ENCODE measurements around the gene DIPK1B.

DIPK1B gene

DNA sequence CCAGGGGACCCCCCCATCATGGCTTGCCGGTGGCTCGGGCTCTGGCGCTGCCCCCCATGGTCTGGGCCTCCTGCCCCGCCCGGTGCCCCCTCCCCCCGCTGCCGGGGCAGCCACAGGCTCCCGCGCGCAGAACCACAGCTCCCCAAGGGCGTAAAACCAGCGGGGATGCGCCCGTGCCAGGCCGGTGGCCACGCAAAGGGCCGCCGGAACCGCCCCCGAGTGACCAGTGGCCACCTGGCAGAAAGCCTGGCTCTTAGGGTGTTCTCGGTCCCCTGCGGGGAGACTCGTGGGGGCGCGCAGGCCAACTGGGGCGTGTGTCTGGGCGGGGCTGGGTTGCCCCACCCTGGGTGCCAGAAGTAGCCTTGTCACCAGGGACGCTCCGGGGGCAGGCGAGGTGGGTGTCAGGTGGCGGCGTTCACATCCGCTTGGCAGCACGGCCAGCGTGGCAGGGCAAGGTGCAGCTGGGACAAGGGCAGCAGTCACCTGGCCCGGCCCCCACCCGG, 24.6 kb upstream of the DIPK1B start:
- no peak for TF ChIP-seq CTCF (IDR thresholded peaks at IDR 0.05; ENCODE audit: low read length, missing control alignments)
- no peak for DNase-seq (ENCODE audit: low read depth)
- no peak overlapping the region for H3K4me3 ChIP-seq (replicated peaks; ENCODE audit: low read depth, low read length)

- TF ChIP-seq CTCF (IDR thresholded peaks at IDR 0.05; ENCODE audit: low read length, missing control alignments): no peak
- no peak for DNase-seq (ENCODE audit: low read depth)
- H3K4me3 ChIP-seq (replicated peaks; ENCODE audit: low read depth, low read length): no peak overlapping the region
Measured at GRCh38 chr9:136688274-136689107, 23.9 kb upstream of the DIPK1B start.

- H3K4me3 ChIP-seq (replicated peaks; ENCODE audit: low read depth, low read length): no peak overlapping the region
- DNase-seq (ENCODE audit: low read depth): no peak
- TF ChIP-seq CTCF (IDR thresholded peaks at IDR 0.05; ENCODE audit: low read length, missing control alignments): no peak
Measured at GRCh38 chr9:136689108-136689460, 23.3 kb upstream of the DIPK1B start.

- TF ChIP-seq CTCF (IDR thresholded peaks at IDR 0.05; ENCODE audit: low read length, missing control alignments): no peak
- no peak for DNase-seq (ENCODE audit: low read depth)
- H3K4me3 ChIP-seq (replicated peaks; ENCODE audit: low read depth, low read length): no peak overlapping the region
Measured at GRCh38 chr9:136690104-136690805, 22.1 kb upstream of the DIPK1B start.

- TF ChIP-seq CTCF (IDR thresholded peaks at IDR 0.05; ENCODE audit: low read length, missing control alignments): no peak
- no peak for DNase-seq (ENCODE audit: low read depth)
- H3K4me3 ChIP-seq (replicated peaks; ENCODE audit: low read depth, low read length): no peak overlapping the region
Measured at GRCh38 chr9:136690806-136691261, 21.5 kb upstream of the DIPK1B start.

DNA sequence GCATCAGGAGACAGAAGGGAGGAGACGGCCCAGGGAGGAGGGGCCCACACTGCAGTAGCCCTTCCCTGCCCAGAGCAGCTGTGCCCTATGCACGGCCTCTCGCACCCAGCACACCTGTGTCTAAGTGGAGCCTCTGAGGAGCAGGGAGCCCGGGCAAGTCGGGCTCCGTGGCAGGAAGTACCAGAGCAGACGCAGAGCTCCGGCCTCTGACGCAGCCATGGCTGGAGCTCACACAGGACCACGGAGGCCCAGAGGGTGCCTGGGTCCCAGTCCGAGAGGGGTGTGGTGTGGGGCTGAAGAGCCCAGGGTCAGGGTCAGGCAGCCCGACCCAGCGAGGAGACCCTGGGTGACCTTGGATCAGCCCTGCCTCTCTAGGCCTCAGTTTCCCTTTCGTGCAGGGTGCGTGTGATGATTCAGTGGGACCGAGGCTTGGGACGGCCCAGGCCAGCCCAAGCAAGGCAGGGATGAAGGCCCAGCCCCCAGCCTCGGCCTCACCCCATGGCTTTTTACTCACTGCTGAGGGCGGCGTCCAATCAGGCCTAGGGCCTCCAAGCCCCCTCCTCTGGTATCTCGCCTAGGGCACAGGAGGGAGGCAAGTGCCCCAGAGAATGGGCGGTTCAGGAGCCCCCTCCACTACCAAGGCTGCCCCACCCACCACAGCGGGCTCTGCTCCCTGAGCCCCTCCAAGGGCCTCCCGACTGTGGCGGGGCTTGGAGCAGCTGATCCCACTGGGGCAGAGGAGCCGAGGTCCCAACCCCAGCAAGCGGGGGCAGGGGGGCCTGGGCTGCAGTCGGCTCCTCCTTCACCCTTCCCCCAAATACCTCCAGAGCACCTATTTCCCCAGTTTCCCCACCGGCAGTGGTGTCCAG, 20.8 kb upstream of the DIPK1B start:
- H3K4me3 ChIP-seq (replicated peaks; ENCODE audit: low read depth, low read length): no peak overlapping the region
- DNase-seq (ENCODE audit: low read depth): no peak
- no peak for TF ChIP-seq CTCF (IDR thresholded peaks at IDR 0.05; ENCODE audit: low read length, missing control alignments)

Measured in fibroblast of pulmonary artery (primary cell).